ENCODE data around the gene GALNT11. TPM values are rescaled to one million over a fixed set of nuclear protein-coding genes. Genes with fewer than 3 reads are reported as not detected.

The GALNT11 gene
- total and polyA plus RNA-seq, 4 donors: 12.0 to 21.8 (median 13.8) TPM

DNA sequence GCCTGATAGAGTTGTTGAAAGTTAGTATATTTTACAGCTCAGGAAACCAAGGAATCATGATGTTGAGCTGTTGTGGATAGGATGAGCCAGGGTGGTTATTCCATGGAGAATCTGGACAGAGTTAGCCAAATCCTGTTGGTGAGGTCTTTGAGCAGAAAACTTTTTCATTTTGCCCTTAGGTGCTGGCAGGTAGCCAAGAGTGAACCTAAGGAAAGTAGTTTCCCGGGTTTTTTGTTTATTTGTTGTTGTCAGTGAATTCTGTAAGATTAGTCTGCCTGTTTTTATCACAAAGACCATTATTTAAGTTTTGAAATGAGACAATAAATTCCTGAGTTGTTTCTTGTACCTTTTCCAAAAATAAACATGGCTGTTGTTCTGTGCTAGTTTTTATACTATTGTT is 61.0 kb downstream of the GALNT11 start (continued):
- no peak for TF ChIP-seq NR2F2 (IDR thresholded peaks at IDR 0.05)
- no peak for TF ChIP-seq HNF4A (conservative IDR thresholded peaks at IDR 0.05)
- TF ChIP-seq RAD21 (IDR thresholded peaks at IDR 0.05): no peak
- TF ChIP-seq, protein P1, sequence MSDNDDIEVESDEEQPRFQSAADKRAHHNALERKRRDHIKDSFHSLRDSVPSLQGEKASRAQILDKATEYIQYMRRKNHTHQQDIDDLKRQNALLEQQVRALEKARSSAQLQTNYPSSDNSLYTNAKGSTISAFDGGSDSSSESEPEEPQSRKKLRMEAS (IDR thresholded peaks at IDR 0.05): no peak
- no peak for TF ChIP-seq EGR1 (IDR thresholded peaks at IDR 0.05; ENCODE audit: low read depth in 2 of 2)
- TF ChIP-seq, protein P2, sequence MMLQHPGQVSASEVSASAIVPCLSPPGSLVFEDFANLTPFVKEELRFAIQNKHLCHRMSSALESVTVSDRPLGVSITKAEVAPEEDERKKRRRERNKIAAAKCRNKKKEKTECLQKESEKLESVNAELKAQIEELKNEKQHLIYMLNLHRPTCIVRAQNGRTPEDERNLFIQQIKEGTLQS (IDR thresholded peaks at IDR 0.05): no peak
- no peak for TF ChIP-seq FOXA1 (IDR thresholded peaks at IDR 0.05)
- TF ChIP-seq RXRA (IDR thresholded peaks at IDR 0.05): no peak

DNA sequence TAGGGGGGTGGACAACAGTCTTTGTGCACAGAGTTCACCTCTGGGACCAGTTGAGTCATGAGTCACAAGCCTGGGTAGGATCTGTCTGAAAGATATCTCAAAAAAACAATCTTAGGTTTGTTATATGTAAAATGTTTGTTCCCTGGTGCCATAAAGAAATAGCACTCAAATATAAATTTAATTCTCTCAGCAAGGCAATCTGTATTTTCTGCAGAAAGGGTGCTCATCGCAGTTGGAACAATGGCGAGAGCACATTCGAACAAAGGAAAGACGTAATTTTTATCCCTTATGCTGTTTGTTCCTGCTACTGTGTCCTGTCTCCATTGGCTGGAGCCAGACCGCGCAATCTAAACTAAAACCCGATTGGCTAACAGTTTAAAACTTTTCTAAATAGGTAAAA is 63.7 kb downstream of the GALNT11 start:
- no peak for DNase-seq (ENCODE audit: low spot score)
- WGBS: 98% methylated on average over 7 of the region's 7 CpGs
- no peak overlapping the region for H3K27ac ChIP-seq (ENCODE audit: low read depth in 1 of 2, low read length in 2 of 2)

DNA sequence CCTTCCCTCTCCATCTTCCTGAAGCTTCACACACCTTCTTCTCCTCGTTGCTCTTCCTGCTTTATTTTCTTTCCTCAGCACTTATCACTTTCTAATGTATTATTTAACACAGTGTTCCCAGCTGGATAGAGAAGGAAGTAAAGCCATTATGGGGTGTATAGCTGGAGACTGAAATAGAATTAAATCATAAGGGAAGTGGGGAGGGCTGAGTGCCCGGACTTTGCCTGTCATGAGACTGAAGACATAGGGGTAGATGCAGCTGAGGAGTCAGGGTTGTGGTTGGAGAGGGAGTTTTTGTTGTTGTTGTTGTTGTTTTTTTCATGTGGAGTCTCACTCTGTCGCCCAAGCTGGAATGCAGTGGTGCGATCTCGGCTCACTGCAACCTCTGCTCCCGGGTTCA is 65.3 kb downstream of the GALNT11 start:
- no peak overlapping the region for H3K27ac ChIP-seq (ENCODE audit: low read depth in 1 of 2, low read length in 2 of 2)
- no peaks in the 10 kb centered on the region for H3K27me3 ChIP-seq (ENCODE audit: control insufficient read depth in 4 of 4, insufficient read depth in 4 of 4, low read length in 3 of 4)
- peaks cover 0 to 9% (median 1%) of the 10 kb centered on the region in 4 donors for H3K9me3 ChIP-seq (ENCODE audit: control insufficient read depth in 4 of 4, low read length in 3 of 4)
- H3K36me3 ChIP-seq (ENCODE audit: control insufficient read depth in 4 of 4, insufficient read depth in 3 of 4, low read depth in 1 of 4, low read length in 3 of 4): no peaks in the 10 kb centered on the region
- H3K9ac ChIP-seq (ENCODE audit: low read depth in 1 of 2, low read length in 2 of 2): no peak overlapping the region
- DNase-seq (ENCODE audit: low spot score): no peak
- no peak overlapping the region for H3K4me3 ChIP-seq (ENCODE audit: low read depth in 1 of 3, low read length in 3 of 3)
- no peaks in the 10 kb centered on the region for H3K4me1 ChIP-seq (ENCODE audit: control insufficient read depth in 4 of 4, insufficient read depth in 4 of 4, low read length in 3 of 4)
- WGBS: 88% methylated on average over 6 of the region's 6 CpGs
- TF ChIP-seq RAD21 (IDR thresholded peaks at IDR 0.05) (no peak), FOXA1 (IDR thresholded peaks at IDR 0.05) (no peak), RXRA (IDR thresholded peaks at IDR 0.05) (no peak), TAF1 (conservative IDR thresholded peaks at IDR 0.05) (no peak), EGR1 (IDR thresholded peaks at IDR 0.05; ENCODE audit: low read depth in 2 of 2) (no peak)

More for the DNA sequence above, 63.7 kb downstream of the GALNT11 start:
- H3K36me3 ChIP-seq (ENCODE audit: control insufficient read depth in 4 of 4, insufficient read depth in 3 of 4, low read depth in 1 of 4, low read length in 3 of 4): no peaks in the 10 kb centered on the region
- peaks cover 0 to 9% (median 1%) of the 10 kb centered on the region in 4 donors for H3K9me3 ChIP-seq (ENCODE audit: control insufficient read depth in 4 of 4, low read length in 3 of 4)
- no peak overlapping the region for H3K9ac ChIP-seq (ENCODE audit: low read depth in 1 of 2, low read length in 2 of 2)
- no peak overlapping the region for H3K4me3 ChIP-seq (ENCODE audit: low read depth in 1 of 3, low read length in 3 of 3)
- TF ChIP-seq JUND (IDR thresholded peaks at IDR 0.05) (no peak), HNF4G (IDR thresholded peaks at IDR 0.05) (no peak), SP1 (IDR thresholded peaks at IDR 0.05) (no peak), YY1 (IDR thresholded peaks at IDR 0.05) (no peak), RXRA (IDR thresholded peaks at IDR 0.05) (no peak), TAF1 (conservative IDR thresholded peaks at IDR 0.05) (no peak), GABPA (IDR thresholded peaks at IDR 0.05 in 1 of 2, conservative IDR thresholded peaks at IDR 0.05 in 1 of 2) (no peak), EGR1 (IDR thresholded peaks at IDR 0.05; ENCODE audit: low read depth in 2 of 2) (no peak), NR2F2 (IDR thresholded peaks at IDR 0.05) (no peak), RAD21 (IDR thresholded peaks at IDR 0.05) (no peak)
- TF ChIP-seq, protein P3, sequence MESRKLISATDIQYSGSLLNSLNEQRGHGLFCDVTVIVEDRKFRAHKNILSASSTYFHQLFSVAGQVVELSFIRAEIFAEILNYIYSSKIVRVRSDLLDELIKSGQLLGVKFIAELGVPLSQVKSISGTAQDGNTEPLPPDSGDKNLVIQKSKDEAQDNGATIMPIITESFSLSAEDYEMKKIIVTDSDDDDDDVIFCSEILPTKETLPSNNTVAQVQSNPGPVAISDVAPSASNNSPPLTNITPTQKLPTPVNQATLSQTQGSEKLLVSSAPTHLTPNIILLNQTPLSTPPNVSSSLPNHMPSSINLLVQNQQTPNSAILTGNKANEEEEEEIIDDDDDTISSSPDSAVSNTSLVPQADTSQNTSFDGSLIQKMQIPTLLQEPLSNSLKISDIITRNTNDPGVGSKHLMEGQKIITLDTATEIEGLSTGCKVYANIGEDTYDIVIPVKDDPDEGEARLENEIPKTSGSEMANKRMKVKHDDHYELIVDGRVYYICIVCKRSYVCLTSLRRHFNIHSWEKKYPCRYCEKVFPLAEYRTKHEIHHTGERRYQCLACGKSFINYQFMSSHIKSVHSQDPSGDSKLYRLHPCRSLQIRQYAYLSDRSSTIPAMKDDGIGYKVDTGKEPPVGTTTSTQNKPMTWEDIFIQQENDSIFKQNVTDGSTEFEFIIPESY (IDR thresholded peaks at IDR 0.05): no peak
- TF ChIP-seq, protein P1 (IDR thresholded peaks at IDR 0.05): no peak
- TF ChIP-seq, protein P2 (IDR thresholded peaks at IDR 0.05): no peak
- no peaks in the 10 kb centered on the region for H3K27me3 ChIP-seq (ENCODE audit: control insufficient read depth in 4 of 4, insufficient read depth in 4 of 4, low read length in 3 of 4)
- H3K4me1 ChIP-seq (ENCODE audit: control insufficient read depth in 4 of 4, insufficient read depth in 4 of 4, low read length in 3 of 4): no peaks in the 10 kb centered on the region
